Activated T-cell treated with anti-CD3 and anti-CD28 coated beads, Interleukin-2, amount 50 U/mL, for 48 hours (primary cell): ENCODE results near the gene FNBP1L.

Experiments
- DNase-seq, 2 experiments: peaks; one replicate each; pipeline ENCODE4 v3.0.0-alpha.2; 2020

FNBP1L gene

DNA sequence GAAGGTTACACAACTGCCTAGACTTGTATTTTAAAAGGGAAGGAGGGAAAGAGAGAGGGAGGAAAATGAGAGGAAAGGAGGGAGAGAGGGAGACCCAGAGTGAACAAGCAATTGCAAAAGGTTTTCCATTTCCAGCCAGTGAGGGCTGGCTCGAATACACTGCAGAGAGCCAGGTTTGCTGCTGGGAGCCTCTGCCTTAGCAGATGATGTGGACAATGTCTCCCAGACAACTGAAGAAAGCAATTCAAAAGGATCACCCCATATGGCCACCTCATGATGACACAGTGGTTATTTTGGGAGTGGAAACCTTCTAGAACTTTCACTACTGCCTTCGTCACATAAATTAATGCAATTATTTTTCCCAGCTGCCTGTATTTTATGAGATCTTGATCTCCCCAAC lies 147.3 kb downstream of the FNBP1L start:
- no peak for DNase-seq

DNA sequence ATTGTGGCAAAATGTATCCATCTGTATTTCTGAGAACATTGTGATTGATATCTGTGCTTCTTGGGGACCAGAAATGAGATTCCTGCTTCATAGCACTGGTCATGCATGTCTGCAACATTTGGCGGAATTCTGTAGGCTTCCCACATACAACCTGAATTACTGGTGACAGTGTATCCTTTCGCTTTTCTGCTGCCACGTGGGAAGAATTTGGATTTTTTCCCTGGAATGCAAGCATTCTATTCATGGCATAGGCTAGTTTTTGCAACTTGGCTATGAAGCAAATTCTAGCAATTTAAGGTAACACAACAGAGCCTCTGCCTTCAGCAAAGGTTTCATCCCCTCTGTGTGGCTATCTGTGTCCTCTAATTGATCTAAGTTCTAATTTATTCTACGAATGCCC lies 147.8 kb downstream of the FNBP1L start:
- DNase-seq = no peak

DNA sequence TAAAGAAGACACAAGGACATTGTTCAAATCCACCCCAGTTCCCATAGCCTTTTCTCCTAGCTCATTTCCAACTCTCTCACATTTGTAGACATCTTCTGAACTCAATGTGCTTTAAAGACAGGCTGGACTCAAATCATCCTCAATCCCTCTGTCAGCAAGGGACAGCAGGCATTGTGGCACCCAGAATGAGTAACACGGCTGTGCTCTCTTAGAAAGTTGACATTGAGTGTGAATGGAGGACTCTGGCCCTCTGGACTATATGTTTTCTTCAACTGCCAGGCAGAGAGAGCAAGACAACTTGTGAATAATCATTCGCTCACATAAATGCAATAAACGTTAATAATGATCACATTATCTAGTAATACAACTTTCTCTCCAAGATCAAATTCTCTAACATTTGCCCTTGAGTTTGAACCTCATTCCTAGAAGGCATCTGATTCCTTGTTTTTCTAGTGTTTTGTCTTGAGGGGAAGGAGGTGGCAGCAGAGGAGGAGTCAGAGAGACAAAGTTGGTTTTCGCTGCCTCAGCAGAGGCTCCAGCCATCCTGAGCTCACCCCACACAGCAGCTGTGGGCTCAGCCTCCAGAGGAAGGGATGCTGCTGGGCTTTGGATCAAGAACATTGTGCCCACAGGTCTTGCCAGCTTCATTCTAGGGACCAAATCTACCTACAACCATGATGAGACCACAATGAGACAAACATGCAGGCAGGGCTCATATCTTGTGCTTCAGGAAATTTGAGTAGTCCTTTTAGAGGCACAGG lies 148.6 kb downstream of the FNBP1L start:
- DNase-seq = no peak

DNA sequence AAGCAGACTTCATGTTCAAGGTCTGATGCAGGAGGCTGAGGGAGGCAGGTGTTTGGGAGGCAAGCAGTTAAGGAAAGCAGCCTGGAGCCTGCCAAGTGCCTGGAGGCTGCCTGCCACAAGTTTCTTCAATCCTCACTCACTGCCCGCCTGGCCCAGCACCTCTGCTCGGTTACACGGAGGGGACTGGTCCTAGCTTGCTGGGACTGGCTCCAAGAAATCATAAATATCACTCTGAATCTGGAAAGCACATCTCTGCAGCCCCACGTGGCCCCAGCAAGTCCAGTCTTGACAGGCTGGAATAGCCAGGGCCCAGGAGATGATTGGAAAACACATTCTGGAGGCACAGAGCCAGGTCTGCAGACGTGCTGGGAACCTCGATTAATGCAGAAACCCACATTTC lies 149.8 kb downstream of the FNBP1L start:
- DNase-seq = no peak

DNA sequence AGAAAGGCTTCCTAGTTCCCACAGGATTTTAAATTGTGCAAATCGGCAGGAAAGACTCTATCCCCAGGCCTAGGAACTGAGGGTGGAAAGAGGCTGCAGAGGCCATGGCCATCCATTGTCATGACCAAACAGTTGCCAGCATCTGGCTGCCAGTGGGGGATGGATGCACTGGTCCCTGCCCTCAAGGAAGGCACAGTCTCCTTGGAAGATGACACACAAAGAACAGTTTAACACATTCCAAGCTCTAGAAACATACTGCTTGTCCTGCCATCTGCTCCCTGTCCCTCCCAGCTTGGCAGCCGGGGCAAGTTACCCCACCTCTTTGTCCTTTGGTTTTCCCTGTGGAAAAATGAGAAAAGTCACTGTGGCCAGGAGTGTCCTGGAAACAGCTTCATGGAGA lies 150.5 kb downstream of the FNBP1L start:
- no peak for DNase-seq

GRCh38 chr1:93598861-93599439 lies 151.0 kb downstream of the FNBP1L start:
- no peak for DNase-seq

DNA sequence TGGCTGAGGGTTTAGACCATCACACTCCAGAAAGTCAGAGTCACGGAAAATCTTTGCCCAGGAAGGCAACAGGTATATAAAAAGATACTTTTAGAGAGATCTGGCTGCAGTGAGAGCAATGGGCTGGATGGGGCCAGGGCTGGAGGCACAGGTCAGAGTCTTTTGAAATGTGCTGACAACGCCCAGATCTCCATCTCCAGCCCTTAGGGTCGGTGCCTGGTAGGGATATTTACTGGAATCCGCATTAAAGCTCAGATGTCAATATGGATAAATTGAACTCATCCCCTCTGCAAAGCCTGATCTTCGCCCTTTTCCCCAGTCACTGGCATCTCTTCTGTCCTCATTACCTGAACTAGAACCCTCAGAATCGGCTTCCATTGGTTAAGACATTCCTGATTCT lies 151.6 kb downstream of the FNBP1L start:
- no peak for DNase-seq

- DNase-seq = no peak
These were observed 152.7 kb downstream of the FNBP1L start for GRCh38 chr1:93600663-93601062.

GRCh38 chr1:93601686-93602085 lies 153.8 kb downstream of the FNBP1L start:
- no peak for DNase-seq

DNA sequence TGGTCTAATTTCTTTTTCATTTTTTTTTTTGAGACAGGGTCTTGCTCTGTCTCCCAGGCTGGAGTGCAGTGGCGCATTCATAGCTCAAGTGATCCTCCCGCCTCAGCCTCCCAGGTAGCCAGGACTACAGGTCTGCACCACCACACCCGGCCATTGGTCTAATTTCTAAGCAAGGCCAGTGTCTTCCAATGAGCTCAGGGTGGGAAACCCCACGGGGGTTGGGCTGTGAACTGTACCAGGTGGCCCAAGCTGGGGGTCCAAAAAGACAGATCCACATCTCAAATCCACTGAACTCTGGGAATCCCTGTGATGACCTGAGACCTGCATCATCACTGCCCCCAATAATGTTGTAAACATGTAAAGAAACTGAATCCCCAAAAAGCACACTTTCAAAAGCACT lies 154.2 kb downstream of the FNBP1L start:
- no peak for DNase-seq

DNA sequence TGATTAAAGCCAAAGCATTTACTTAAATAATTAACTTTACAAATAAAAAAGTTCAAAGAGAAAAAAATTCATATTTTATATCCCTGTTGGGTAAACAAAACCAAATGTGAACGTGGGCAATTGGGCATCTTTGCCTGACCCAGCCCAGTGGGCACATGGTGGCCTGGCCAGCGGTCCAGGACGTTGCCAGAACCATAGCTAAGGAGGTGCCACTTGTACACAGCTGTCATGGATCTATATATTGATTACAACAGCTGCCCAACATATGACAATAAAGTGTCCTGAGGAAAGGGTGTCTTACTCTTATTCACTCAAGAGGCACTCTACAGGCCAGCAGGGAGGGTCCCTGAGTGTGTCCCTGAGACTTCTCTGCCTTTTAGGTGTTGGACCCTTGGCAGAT lies 155.2 kb downstream of the FNBP1L start:
- DNase-seq = no peak

DNA sequence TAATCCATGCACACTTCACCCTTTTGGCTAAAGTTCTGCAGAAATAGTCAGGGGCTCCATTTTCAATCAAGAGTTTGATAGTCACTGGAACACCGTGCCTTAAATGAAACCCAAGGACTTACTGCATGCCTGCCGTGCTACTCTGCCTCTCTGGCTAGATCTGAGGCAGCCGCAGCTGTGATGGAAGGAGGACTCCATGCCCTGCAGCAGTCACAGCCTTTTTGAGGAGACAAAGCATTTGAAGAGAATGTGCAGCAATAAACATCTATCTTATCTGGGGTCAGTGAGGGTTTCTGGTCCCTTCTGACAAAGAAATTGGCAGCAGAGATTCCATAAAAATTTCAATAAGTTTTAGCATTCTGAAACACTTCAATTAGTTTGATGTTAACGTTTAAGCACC lies 155.7 kb downstream of the FNBP1L start:
- no peak for DNase-seq
